ENCODE measurements around the gene SH3TC1.

Gene SH3TC1

DNA sequence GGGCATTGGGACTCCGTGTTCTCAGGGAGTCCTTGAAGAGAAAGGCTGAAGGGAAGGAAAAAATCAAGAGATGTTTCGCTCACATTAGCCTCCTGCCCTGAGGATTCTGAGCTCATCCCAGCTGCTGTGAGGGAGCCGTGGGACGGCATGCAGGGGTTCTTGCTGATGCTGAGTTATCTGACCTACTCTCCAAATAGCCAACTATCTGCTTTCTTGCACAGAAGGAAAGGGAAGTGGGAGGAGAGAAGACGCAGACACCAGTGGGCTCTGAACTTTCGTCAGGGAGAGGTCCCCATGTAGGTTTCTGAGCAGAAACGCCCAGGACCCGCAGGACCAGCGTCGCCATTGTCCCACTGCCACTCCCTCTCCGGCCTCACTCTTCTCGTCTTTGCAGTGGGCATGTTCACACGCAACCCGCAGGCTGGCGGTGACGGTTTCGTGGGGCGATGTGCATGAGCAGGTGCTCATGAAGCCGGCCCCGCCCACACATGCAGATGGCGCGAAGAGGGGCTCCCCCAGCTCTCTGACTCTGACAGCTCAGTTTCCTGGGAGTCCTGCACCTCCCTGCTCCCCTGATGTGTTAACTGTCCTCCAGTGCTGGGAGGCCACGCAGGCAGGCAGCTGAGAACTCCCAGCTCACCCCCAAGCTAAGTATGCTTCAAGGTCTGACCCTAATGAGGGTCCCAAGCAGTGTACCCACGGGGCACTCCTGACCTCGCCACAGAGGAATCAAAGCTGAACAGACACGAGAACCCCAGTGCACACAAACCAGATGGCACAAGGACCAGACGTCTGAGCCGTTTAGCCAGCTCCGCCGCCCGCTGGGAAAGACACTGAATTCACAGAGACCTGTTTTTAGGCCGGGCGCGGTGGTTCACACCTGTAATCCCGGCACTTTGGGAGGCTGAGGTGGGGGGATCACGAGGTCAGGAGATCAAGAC lies 26.8 kb upstream of the SH3TC1 start:
- no peak overlapping the region for H3K27ac ChIP-seq
- ChIA-PET POLR2A (ENCODE audit: low non-redundant PET) (no interaction called here), CTCF (no interaction called here)
- TF ChIP-seq, protein P1, sequence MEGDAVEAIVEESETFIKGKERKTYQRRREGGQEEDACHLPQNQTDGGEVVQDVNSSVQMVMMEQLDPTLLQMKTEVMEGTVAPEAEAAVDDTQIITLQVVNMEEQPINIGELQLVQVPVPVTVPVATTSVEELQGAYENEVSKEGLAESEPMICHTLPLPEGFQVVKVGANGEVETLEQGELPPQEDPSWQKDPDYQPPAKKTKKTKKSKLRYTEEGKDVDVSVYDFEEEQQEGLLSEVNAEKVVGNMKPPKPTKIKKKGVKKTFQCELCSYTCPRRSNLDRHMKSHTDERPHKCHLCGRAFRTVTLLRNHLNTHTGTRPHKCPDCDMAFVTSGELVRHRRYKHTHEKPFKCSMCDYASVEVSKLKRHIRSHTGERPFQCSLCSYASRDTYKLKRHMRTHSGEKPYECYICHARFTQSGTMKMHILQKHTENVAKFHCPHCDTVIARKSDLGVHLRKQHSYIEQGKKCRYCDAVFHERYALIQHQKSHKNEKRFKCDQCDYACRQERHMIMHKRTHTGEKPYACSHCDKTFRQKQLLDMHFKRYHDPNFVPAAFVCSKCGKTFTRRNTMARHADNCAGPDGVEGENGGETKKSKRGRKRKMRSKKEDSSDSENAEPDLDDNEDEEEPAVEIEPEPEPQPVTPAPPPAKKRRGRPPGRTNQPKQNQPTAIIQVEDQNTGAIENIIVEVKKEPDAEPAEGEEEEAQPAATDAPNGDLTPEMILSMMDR (conservative IDR thresholded peaks at IDR 0.05; ENCODE audit: low read depth) = no peak
- DNase-seq (ENCODE audit: low spot score) = no peak

- CTCF ChIA-PET = interaction anchor here (0.7 kb wide), 1 partner anchor 10 kb away, joined by 3 read pairs; no protein-coding TSS in a partner anchor
- POLR2A ChIA-PET (ENCODE audit: low non-redundant PET) = no interaction called here
- DNase-seq (ENCODE audit: low spot score) = no peak
- TF ChIP-seq, protein P1 (conservative IDR thresholded peaks at IDR 0.05; ENCODE audit: low read depth) = no peak
- no peak overlapping the region for H3K27ac ChIP-seq
These were observed 25.4 kb upstream of the SH3TC1 start for GRCh38 chr4:8173492-8174242.

DNA sequence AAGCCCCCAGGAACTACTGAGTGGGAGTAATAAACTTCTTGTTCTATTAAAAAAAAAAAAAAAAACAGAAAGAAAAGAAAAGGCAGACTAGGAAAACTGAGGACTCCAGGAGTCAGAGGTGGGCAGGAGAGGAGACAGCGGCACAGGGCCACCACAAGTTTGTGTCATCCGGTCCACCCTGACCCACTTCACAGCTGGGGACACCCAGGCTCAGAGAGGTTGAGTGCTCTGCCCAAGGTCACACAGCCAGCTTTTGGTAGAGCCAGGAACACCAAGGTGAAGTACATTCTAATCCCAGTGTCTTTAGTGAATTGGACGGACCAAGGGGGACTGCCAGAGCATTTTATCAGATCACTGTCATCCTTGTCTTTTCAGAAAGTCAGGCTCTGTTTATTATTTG lies 24.1 kb upstream of the SH3TC1 start:
- CTCF ChIA-PET = no interaction called here
- TF ChIP-seq, protein P1 (conservative IDR thresholded peaks at IDR 0.05; ENCODE audit: low read depth) = no peak
- no peak overlapping the region for H3K27ac ChIP-seq
- DNase-seq (ENCODE audit: low spot score) = no peak
- POLR2A ChIA-PET (ENCODE audit: low non-redundant PET) = no interaction called here

- H3K27ac ChIP-seq = no peak overlapping the region
- TF ChIP-seq, protein P1 (conservative IDR thresholded peaks at IDR 0.05; ENCODE audit: low read depth) = no peak
- POLR2A ChIA-PET (ENCODE audit: low non-redundant PET) = no interaction called here
- no peak for DNase-seq (ENCODE audit: low spot score)
- CTCF ChIA-PET = interaction anchor here (0.6 to 2.1 kb wide), 6 partner anchors 8 to 396 kb away, joined by 3 to 46 read pairs (median 10); partner anchors contain the start of gene SH3TC1
These were observed 23.4 kb upstream of the SH3TC1 start for GRCh38 chr4:8175686-8176085.

DNA sequence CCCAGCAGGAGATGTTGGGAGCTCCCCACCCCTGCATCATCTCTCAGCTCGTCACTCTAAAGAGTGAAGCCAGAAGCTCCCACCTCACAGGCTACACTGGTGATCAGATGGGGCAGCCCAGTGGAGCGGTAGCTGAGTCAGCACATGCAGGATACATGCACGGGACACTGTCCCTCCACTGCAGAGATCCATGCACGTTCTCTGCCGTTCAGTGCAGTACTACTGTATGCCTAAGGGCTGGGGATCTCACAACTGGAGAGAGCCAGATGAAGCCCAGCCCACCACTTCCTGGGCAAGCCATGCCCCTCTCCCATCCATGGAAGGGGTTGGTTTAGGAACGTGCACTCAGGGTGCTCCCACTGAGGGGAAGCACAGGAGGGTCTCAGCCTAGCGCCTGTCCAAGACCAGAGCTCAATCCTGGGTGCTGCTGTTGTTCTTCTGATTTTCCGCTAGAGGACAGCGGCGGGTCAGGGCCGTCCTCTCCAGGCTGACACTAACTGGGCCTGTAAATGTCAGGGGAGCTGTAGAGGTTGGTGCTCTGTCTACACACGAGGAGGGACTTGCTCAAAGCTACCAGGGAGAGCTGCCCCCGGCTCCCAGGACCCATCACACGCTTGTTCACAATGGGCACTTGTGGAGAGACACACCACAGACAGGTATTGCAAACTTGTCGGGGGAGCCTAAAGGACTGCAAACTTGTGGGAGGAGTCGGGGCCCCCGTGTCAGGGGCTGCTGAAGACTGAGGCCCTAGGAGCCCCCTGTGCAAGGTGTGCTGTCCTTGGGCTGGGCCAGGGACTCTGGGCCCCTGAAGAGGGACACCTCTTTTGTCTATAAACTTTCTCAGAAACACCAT lies 22.3 kb upstream of the SH3TC1 start:
- ChIA-PET POLR2A (ENCODE audit: low non-redundant PET) (interaction anchor here (1.1 kb wide), 1 partner anchor 15 kb away, joined by 3 read pairs; no protein-coding TSS in a partner anchor), CTCF (interaction anchor here (0.6 to 2.1 kb wide), 13 partner anchors 9 to 397 kb away, joined by 3 to 46 read pairs (median 4); partner anchors contain the start of genes ABLIM2 and SH3TC1)
- peak; percentile 53 for DNase-seq (ENCODE audit: low spot score)
- TF ChIP-seq, protein P1 (conservative IDR thresholded peaks at IDR 0.05; ENCODE audit: low read depth) = peak; percentile 98
- H3K27ac ChIP-seq = no peak overlapping the region
